NCI-H226 (cell line): ENCODE measurements around the gene TRIM31.

Experiments
- DNase-seq: peaks from one replicate; pipeline ENCODE4 v3.0.0-alpha.2; 2015

Gene TRIM31

GRCh38 chr6:30113003-30113759 lies at the start of gene TRIM31:
TSS of gene TRIM31 (minus strand) at chr6:30113090. CDS start at chr6:30112805, 285 bp downstream.
- DNase-seq, result no peak

- DNase-seq, result no peak
Observed at GRCh38 chr6:30162265-30163089, 49.6 kb upstream of the TRIM31 start.

- no peak for DNase-seq
Observed at GRCh38 chr6:30160785-30161531, 48.1 kb upstream of the TRIM31 start, which contains the start of gene TRIM10. TSS of gene TRIM10 (minus strand) at chr6:30161211. CDS start at chr6:30160858, 353 bp downstream.

- no peak for DNase-seq
Observed at GRCh38 chr6:30160008-30160784, 47.3 kb upstream of the TRIM31 start.

- DNase-seq, result no peak
Observed at GRCh38 chr6:30158475-30159040, 45.7 kb upstream of the TRIM31 start.

GRCh38 chr6:30157999-30158398 lies 45.1 kb upstream of the TRIM31 start:
- DNase-seq, result no peak

- DNase-seq, result no peak
Observed at GRCh38 chr6:30157581-30157980, 44.7 kb upstream of the TRIM31 start.

- no peak for DNase-seq
Observed at GRCh38 chr6:30156774-30157173, 43.9 kb upstream of the TRIM31 start.

- DNase-seq, result peak; percentile 74
Observed at GRCh38 chr6:30156262-30156599, 43.3 kb upstream of the TRIM31 start.

- DNase-seq, result no peak
Observed at GRCh38 chr6:30155520-30156261, 42.8 kb upstream of the TRIM31 start.

- DNase-seq, result peak; percentile 90
Observed at GRCh38 chr6:30154709-30155519, 42.0 kb upstream of the TRIM31 start.

- no peak for DNase-seq
Observed at GRCh38 chr6:30154061-30154460, 41.2 kb upstream of the TRIM31 start.

GRCh38 chr6:30152910-30153610 lies 40.2 kb upstream of the TRIM31 start:
- no peak for DNase-seq

- DNase-seq, result no peak
Observed at GRCh38 chr6:30152016-30152673, 39.3 kb upstream of the TRIM31 start.

- DNase-seq, result no peak
Observed at GRCh38 chr6:30151580-30151979, 38.7 kb upstream of the TRIM31 start.

- DNase-seq, result no peak
Observed at GRCh38 chr6:30150671-30151395, 37.9 kb upstream of the TRIM31 start.

GRCh38 chr6:30149858-30150550 lies 37.1 kb upstream of the TRIM31 start:
- DNase-seq, result peak; percentile 20

GRCh38 chr6:30149234-30149633 lies 36.3 kb upstream of the TRIM31 start:
- no peak for DNase-seq
